ENCODE data around the gene JAK3. TPM values are rescaled to one million over a fixed set of nuclear protein-coding genes. Genes with fewer than 3 reads are reported as not detected.

JAK3 gene
- total and polyA plus RNA-seq, 7 experiments from 2014 or later: 125 to 296 (median 169) TPM

- Mint-ChIP-seq H3K9me3 (no peaks in the 10 kb centered on the region), H3K27ac (peak overlapping the region in 4 of 9 donors; percentile 16 to 54 (median 28)), H3K4me1 (peaks cover 5 to 57% (median 40%) of the 10 kb centered on the region in 7 donors), H3K27me3 (peaks cover 0 to 22% (median 0%) of the 10 kb centered on the region in 5 donors), H3K4me3 (peak overlapping the region in 8 of 10 donors; percentile 8 to 84 (median 68)), H3K36me3 (no peaks in the 10 kb centered on the region)
- Histone ChIP-seq H3K9me3 (ENCODE audit: control insufficient read depth in 2 of 3, low read length in 3 of 3) (no peaks in the 10 kb centered on the region), H3K36me3 (ENCODE audit: control insufficient read depth in 2 of 3, insufficient read depth in 3 of 3, low read length in 3 of 3) (no peaks in the 10 kb centered on the region), H3K4me3 (ENCODE audit: low read length) (no peak overlapping the region), H3K27me3 (ENCODE audit: control insufficient read depth in 2 of 2, insufficient read depth in 2 of 2, low read length in 2 of 2) (no peaks in the 10 kb centered on the region), H3K4me1 (ENCODE audit: control insufficient read depth in 2 of 2, insufficient read depth in 2 of 2, low read length in 2 of 2) (peaks cover 15 to 51% of the 10 kb centered on the region in 2 donors), H3K27ac (ENCODE audit: low read depth, low read length) (no peak overlapping the region)
- POLR2A ChIA-PET: interaction anchor here (0.5 to 0.8 kb wide), 2 partner anchors 16 to 46 kb away, joined by 3 read pairs; no protein-coding TSS in a partner anchor
- ATAC-seq: no peak
- DNase-seq: no peak
- intact Hi-C loops (cut with micrococcal nuclease): loop anchor here in 1 of 2 donors (10.0 kb wide), 1 partner anchor 138 kb away; the partner anchor contains the start of gene CCDC124
- CTCF ChIA-PET: no interaction called here
These were observed 50.9 kb downstream of the JAK3 start for GRCh38 chr19:17796838-17797423.

- H3K4me1 Mint-ChIP-seq: peaks cover 12 to 64% (median 46%) of the 10 kb centered on the region in 7 donors
- Histone ChIP-seq H3K9me3 (ENCODE audit: control insufficient read depth in 2 of 3, low read length in 3 of 3) (no peaks in the 10 kb centered on the region), H3K4me3 (ENCODE audit: low read length) (no peak overlapping the region), H3K27me3 (ENCODE audit: control insufficient read depth in 2 of 2, insufficient read depth in 2 of 2, low read length in 2 of 2) (no peaks in the 10 kb centered on the region), H3K4me1 (ENCODE audit: control insufficient read depth in 2 of 2, insufficient read depth in 2 of 2, low read length in 2 of 2) (peaks cover 21 to 57% of the 10 kb centered on the region in 2 donors), H3K27ac (ENCODE audit: low read depth, low read length) (no peak overlapping the region), H3K36me3 (ENCODE audit: control insufficient read depth in 2 of 3, insufficient read depth in 3 of 3, low read length in 3 of 3) (no peaks in the 10 kb centered on the region)
- intact Hi-C loops (cut with micrococcal nuclease): loop anchor here in 1 of 2 donors (10.0 kb wide), 1 partner anchor 139 kb away; the partner anchor contains the start of gene CCDC124
- H3K9me3 Mint-ChIP-seq: no peaks in the 10 kb centered on the region
- H3K27ac Mint-ChIP-seq: peak overlapping the region in 4 of 9 donors; percentile 23 to 54 (median 38)
- ChIA-PET CTCF (no interaction called here), POLR2A (interaction anchor here (0.6 to 2.4 kb wide), 6 partner anchors 8 to 57 kb away, joined by 3 to 11 read pairs (median 3); no protein-coding TSS in a partner anchor)
- no peaks in the 10 kb centered on the region for H3K36me3 Mint-ChIP-seq
- H3K27me3 Mint-ChIP-seq: peaks cover 0 to 22% (median 0%) of the 10 kb centered on the region in 5 donors
- ATAC-seq (no peak), DNase-seq (no peak)
- H3K4me3 Mint-ChIP-seq: peak overlapping the region in 9 of 10 donors; percentile 9 to 84 (median 68)
These were observed 51.6 kb downstream of the JAK3 start for GRCh38 chr19:17796013-17796837.

- H3K27ac Mint-ChIP-seq: peak overlapping the region in 1 of 9 donors; percentile 43
- peak overlapping the region in 9 of 10 donors; percentile 28 to 84 (median 68) for H3K4me3 Mint-ChIP-seq
- POLR2A ChIA-PET: interaction anchor here (0.6 to 2.4 kb wide), 4 partner anchors 9 to 58 kb away, joined by 3 to 11 read pairs (median 4); no protein-coding TSS in a partner anchor
These were observed 52.3 kb downstream of the JAK3 start for GRCh38 chr19:17795495-17795856.

GRCh38 chr19:17794731-17795494 is 52.9 kb downstream of the JAK3 start, which contains the start of gene B3GNT3:
Gene B3GNT3, plus strand, starts transcription at chr19:17795138. Its CDS starts 12,670 bp downstream, at chr19:17807808.
- Mint-ChIP-seq H3K27ac (peak within 1 kb of the TSS in 8 of 9 donors; percentile 33 to 85 (median 74)), H3K4me3 (peak within 1 kb of the TSS; percentile 37 to 85 (median 68)), H3K4me1 (peaks cover 20 to 74% (median 53%) of the 10 kb centered on the region in 7 donors), H3K27me3 (peaks cover 0 to 22% (median 0%) of the 10 kb centered on the region in 5 donors), H3K36me3 (no peaks in the 10 kb centered on the region), H3K9me3 (no peaks in the 10 kb centered on the region)
- ChIA-PET CTCF (interaction anchor here (0.6 to 1.4 kb wide), 3 partner anchors 61 to 353 kb away, joined by 3 to 5 read pairs (median 3); no protein-coding TSS in a partner anchor), POLR2A (interaction anchor here (0.5 to 2.4 kb wide), 5 partner anchors 8 to 322 kb away, joined by 3 to 11 read pairs (median 4); no protein-coding TSS in a partner anchor)
- no peaks in the 10 kb centered on the region for H3K27me3 ChIP-seq (ENCODE audit: control insufficient read depth in 2 of 2, insufficient read depth in 2 of 2, low read length in 2 of 2)
- H3K4me1 ChIP-seq (ENCODE audit: control insufficient read depth in 2 of 2, insufficient read depth in 2 of 2, low read length in 2 of 2): peaks cover 21 to 61% of the 10 kb centered on the region in 2 donors
- peak within 1 kb of the TSS; percentile 51 for H3K27ac ChIP-seq (ENCODE audit: low read depth, low read length)
- ATAC-seq (peak; percentile 10), DNase-seq (peak in 5 of 9 donors; percentile 18 to 36 (median 25))
- intact Hi-C loops (cut with micrococcal nuclease): loop anchor here in 1 of 2 donors (10.0 kb wide), 1 partner anchor 140 kb away; the partner anchor contains the start of gene CCDC124
- H3K9me3 ChIP-seq (ENCODE audit: control insufficient read depth in 2 of 3, low read length in 3 of 3): no peaks in the 10 kb centered on the region
- H3K36me3 ChIP-seq (ENCODE audit: control insufficient read depth in 2 of 3, insufficient read depth in 3 of 3, low read length in 3 of 3): no peaks in the 10 kb centered on the region
- H3K4me3 ChIP-seq (ENCODE audit: low read length): peak within 1 kb of the TSS; percentile 46

More at GRCh38 chr19:17795495-17795856, 52.3 kb downstream of the JAK3 start:
- peak overlapping the region; percentile 51 for H3K27ac ChIP-seq (ENCODE audit: low read depth, low read length)
- CTCF ChIA-PET: interaction anchor here (0.6 to 1.4 kb wide), 3 partner anchors 61 to 354 kb away, joined by 3 to 5 read pairs (median 3); no protein-coding TSS in a partner anchor
- peaks cover 15 to 69% (median 48%) of the 10 kb centered on the region in 7 donors for H3K4me1 Mint-ChIP-seq
- H3K36me3 Mint-ChIP-seq: no peaks in the 10 kb centered on the region
- H3K9me3 ChIP-seq (ENCODE audit: control insufficient read depth in 2 of 3, low read length in 3 of 3): no peaks in the 10 kb centered on the region
- H3K4me3 ChIP-seq (ENCODE audit: low read length): peak overlapping the region; percentile 46
- ATAC-seq (no peak), DNase-seq (no peak)
- H3K27me3 ChIP-seq (ENCODE audit: control insufficient read depth in 2 of 2, insufficient read depth in 2 of 2, low read length in 2 of 2): no peaks in the 10 kb centered on the region
- intact Hi-C loops (cut with micrococcal nuclease): loop anchor here in 1 of 2 donors (10.0 kb wide), 1 partner anchor 139 kb away; the partner anchor contains the start of gene CCDC124
- H3K27me3 Mint-ChIP-seq: peaks cover 0 to 22% (median 0%) of the 10 kb centered on the region in 5 donors
- peaks cover 21 to 58% of the 10 kb centered on the region in 2 donors for H3K4me1 ChIP-seq (ENCODE audit: control insufficient read depth in 2 of 2, insufficient read depth in 2 of 2, low read length in 2 of 2)
- H3K36me3 ChIP-seq (ENCODE audit: control insufficient read depth in 2 of 3, insufficient read depth in 3 of 3, low read length in 3 of 3): no peaks in the 10 kb centered on the region
- no peaks in the 10 kb centered on the region for H3K9me3 Mint-ChIP-seq

- H3K27ac ChIP-seq (ENCODE audit: low read depth, low read length): peak overlapping the region; percentile 51
- DNase-seq: no peak
- no peak overlapping the region for H3K4me3 ChIP-seq (ENCODE audit: low read length)
- H3K27me3 ChIP-seq (ENCODE audit: control insufficient read depth in 2 of 2, insufficient read depth in 2 of 2, low read length in 2 of 2): no peaks in the 10 kb centered on the region
- H3K36me3 ChIP-seq (ENCODE audit: control insufficient read depth in 2 of 3, insufficient read depth in 3 of 3, low read length in 3 of 3): peaks cover 0 to under 1% (median 0%) of the 10 kb centered on the region in 3 experiments
- Mint-ChIP-seq H3K9me3 (no peaks in the 10 kb centered on the region), H3K4me1 (peaks cover 20 to 77% (median 54%) of the 10 kb centered on the region in 7 donors), H3K4me3 (peak overlapping the region in 9 of 10 donors; percentile 63 to 85 (median 68)), H3K36me3 (peaks cover 0 to under 1% (median 0%) of the 10 kb centered on the region in 5 donors), H3K27ac (peak overlapping the region in 8 of 9 donors; percentile 33 to 85 (median 74)), H3K27me3 (peaks cover 0 to 22% (median 0%) of the 10 kb centered on the region in 5 donors)
- intact Hi-C loops (cut with micrococcal nuclease): loop anchor here in 1 of 2 donors (10.0 kb wide), 1 partner anchor 140 kb away; the partner anchor contains the start of gene CCDC124
- peaks cover 21 to 61% of the 10 kb centered on the region in 2 donors for H3K4me1 ChIP-seq (ENCODE audit: control insufficient read depth in 2 of 2, insufficient read depth in 2 of 2, low read length in 2 of 2)
- no peak for ATAC-seq
- no peaks in the 10 kb centered on the region for H3K9me3 ChIP-seq (ENCODE audit: control insufficient read depth in 2 of 3, low read length in 3 of 3)
- POLR2A ChIA-PET: interaction anchor here (0.5 to 2.4 kb wide), 5 partner anchors 8 to 321 kb away, joined by 3 to 11 read pairs (median 4); no protein-coding TSS in a partner anchor
- CTCF ChIA-PET: interaction anchor here (1.3 to 1.4 kb wide), 2 partner anchors 62 to 90 kb away, joined by 3 to 5 read pairs; no protein-coding TSS in a partner anchor
These were observed 53.4 kb downstream of the JAK3 start for GRCh38 chr19:17794412-17794730.
